ENCODE measurements around the gene AIG1. TPM values are rescaled to one million over a fixed set of nuclear protein-coding genes. Genes with fewer than 3 reads are reported as not detected.
A peak's percentile ranks its signal among the peaks of the same experiment; 100 is the strongest.
"Not testable (repeated sequence)": the region's sequence is repeated elsewhere in the genome, so short reads cannot be mapped to it uniquely, and the experiment has no call there.

Gene AIG1
- total RNA-seq, 8 experiments from 2014 or later: 21.8 to 73.5 (median 29.5) TPM

GRCh38 chr6:143333749-143334520 is 273.2 kb downstream of the AIG1 start:
- WGBS, 10 experiments: 80 to 100% (median 96%) methylated on average over 1 to 7 of the region's 7 CpGs
- Histone ChIP-seq H3K4me1 (replicated peaks in 1 of 2) (no peaks in the 10 kb centered on the region), H3K27ac (no peak overlapping the region), H3K4me3 (no peak overlapping the region)
- in situ Hi-C loops (cut with MboI; ENCODE audit: low pct_unique_long_range_greater_than_20kb in 2 of 9, low sequenced_read_pairs in 9 of 9, unreplicated experiment in 9 of 9): no loop called here
- no peak for ATAC-seq (replicated peaks in 6 of 8)

GRCh38 chr6:143335865-143336264 is 275.2 kb downstream of the AIG1 start:
- in situ Hi-C loops (cut with MboI; ENCODE audit: low pct_unique_long_range_greater_than_20kb in 2 of 9, low sequenced_read_pairs in 9 of 9, unreplicated experiment in 9 of 9): no loop called here
- 83 to 100% (median 89%) methylated on average over 1 to 2 of the region's 2 CpGs; no CpG with 5 or more reads in 2 of the 10 experiments for WGBS, 10 experiments
- H3K4me1 ChIP-seq (replicated peaks in 1 of 2): no peaks in the 10 kb centered on the region
- ATAC-seq (replicated peaks in 6 of 8): no peak
- H3K4me3 ChIP-seq: no peak overlapping the region
- H3K27ac ChIP-seq: no peak overlapping the region

- Histone ChIP-seq H3K4me3 (no peak overlapping the region), H3K4me1 (replicated peaks in 1 of 2) (no peaks in the 10 kb centered on the region), H3K27ac (no peak overlapping the region)
- in situ Hi-C loops (cut with MboI; ENCODE audit: low pct_unique_long_range_greater_than_20kb in 2 of 9, low sequenced_read_pairs in 9 of 9, unreplicated experiment in 9 of 9): no loop called here
- 20 to 100% (median 70%) methylated on average over 1 to 3 of the region's 4 CpGs; no CpG with 5 or more reads in 2 of the 10 experiments for WGBS, 10 experiments
- ATAC-seq (replicated peaks in 6 of 8): peak in 2 of 8 experiments; percentile 61
Observed at GRCh38 chr6:143336446-143337152, 275.9 kb downstream of the AIG1 start.

DNA sequence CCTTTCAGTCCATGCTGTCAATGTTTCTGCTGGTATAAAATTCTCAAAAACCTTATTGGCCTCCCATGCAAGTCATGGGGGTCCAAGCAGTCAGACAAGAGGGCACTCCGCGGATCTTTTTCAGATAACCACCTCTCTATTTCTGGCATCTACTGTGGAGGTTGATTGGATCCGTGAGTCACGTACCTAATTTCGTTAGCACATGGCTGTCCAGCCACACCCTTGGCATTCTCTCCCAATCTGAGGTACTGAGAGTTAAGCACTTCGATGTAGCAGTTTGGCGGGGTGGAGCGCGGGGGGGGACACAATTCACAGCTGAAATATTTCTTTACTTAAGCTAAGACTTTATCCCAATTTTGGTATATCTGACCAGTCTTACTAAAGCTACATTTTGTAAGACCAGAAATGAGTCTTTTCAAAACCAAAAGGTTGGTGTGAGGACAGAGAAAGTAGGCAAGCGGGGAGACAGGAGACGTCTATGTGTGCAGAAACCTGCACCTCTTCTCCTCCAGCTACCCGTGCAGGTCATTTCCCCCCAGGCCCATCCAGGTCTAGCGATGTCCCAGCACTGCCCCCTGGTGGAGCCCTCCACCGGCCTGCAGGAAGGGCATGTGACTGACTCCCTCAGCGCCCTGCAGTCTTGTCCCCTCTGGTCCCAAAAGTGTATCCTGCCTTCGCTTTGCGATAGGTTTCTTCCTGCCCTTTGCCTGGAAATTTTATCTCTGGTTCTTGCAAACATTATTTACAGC is 276.7 kb downstream of the AIG1 start:
- Histone ChIP-seq H3K4me1 (replicated peaks in 1 of 2) (no peaks in the 10 kb centered on the region), H3K4me3 (no peak overlapping the region), H3K27ac (no peak overlapping the region)
- in situ Hi-C loops (cut with MboI; ENCODE audit: low pct_unique_long_range_greater_than_20kb in 2 of 9, low sequenced_read_pairs in 9 of 9, unreplicated experiment in 9 of 9): no loop called here
- no peak for ATAC-seq (replicated peaks in 6 of 8)
- WGBS, 10 experiments: 80 to 96% (median 91%) methylated on average over 1 to 8 of the region's 17 CpGs; no CpG with 5 or more reads in 3 of the 10 experiments

GRCh38 chr6:143339223-143339622 is 278.5 kb downstream of the AIG1 start:
- ATAC-seq (replicated peaks in 6 of 8): peak in 3 of 8 experiments; percentile 52 to 87 (median 82)
- Histone ChIP-seq H3K4me3 (no peak overlapping the region), H3K4me1 (replicated peaks in 1 of 2) (no peaks in the 10 kb centered on the region), H3K27ac (no peak overlapping the region)
- in situ Hi-C loops (cut with MboI; ENCODE audit: low pct_unique_long_range_greater_than_20kb in 2 of 9, low sequenced_read_pairs in 9 of 9, unreplicated experiment in 9 of 9): no loop called here

DNA sequence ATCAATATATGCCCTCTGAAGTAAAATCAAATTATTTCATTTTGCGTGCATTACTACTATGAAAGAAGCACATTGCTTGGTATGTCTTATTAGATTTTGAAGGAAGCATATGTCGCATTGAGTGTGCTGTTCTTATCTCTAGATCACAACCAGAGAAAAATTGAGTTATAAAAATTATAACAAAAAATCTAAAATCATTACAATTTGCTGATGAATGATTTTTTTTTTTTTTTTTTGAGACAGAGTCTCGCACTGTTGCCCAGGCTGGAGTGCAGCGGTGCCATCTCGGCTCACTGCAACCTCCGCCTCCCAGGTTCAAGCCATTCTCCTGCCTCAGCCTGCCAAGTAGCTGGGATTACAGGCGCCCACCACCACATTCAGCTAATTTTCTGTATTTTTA is 284.8 kb downstream of the AIG1 start:
- H3K4me3 ChIP-seq; H3K27ac ChIP-seq; H3K4me1 ChIP-seq (replicated peaks in 1 of 2); in situ Hi-C loops (cut with MboI; ENCODE audit: low pct_unique_long_range_greater_than_20kb in 2 of 9, low sequenced_read_pairs in 9 of 9, unreplicated experiment in 9 of 9); ATAC-seq (replicated peaks in 6 of 8): not testable (repeated sequence)
- 85 to 100% (median 96%) methylated on average over 1 to 6 of the region's 7 CpGs for WGBS, 10 experiments

DNA sequence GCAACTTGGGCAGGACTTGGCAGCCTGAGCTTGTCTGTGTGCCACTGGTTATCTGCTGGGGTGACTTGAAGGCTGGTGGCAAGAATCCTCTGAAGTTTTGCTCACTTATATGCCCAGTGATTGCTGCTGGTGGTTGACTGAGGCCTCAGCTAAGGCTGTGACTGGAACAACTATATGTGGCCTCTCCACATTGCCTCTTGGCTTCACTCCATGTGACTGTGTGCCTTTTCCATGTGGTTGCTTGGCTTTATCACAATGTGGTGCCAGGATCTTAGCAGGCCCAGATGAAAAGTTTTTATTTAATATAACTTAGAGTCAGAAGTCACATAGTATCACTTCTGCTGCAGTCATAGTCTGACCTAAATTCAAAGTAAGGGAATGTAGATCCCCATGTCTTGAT is 285.3 kb downstream of the AIG1 start:
- in situ Hi-C loops (cut with MboI; ENCODE audit: low pct_unique_long_range_greater_than_20kb in 2 of 9, low sequenced_read_pairs in 9 of 9, unreplicated experiment in 9 of 9): no loop called here
- no peaks in the 10 kb centered on the region for H3K4me1 ChIP-seq (replicated peaks in 1 of 2)
- H3K4me3 ChIP-seq: no peak overlapping the region
- no peak overlapping the region for H3K27ac ChIP-seq
- no peak for ATAC-seq (replicated peaks in 6 of 8)

- WGBS, 10 experiments: 45 to 100% (median 68%) methylated on average over 1 of the region's 1 CpG; no CpG with 5 or more reads in 2 of the 10 experiments
- no peak overlapping the region for H3K27ac ChIP-seq
- H3K4me1 ChIP-seq (replicated peaks in 1 of 2): no peaks in the 10 kb centered on the region
- ATAC-seq (replicated peaks in 6 of 8): no peak
- in situ Hi-C loops (cut with MboI; ENCODE audit: low pct_unique_long_range_greater_than_20kb in 2 of 9, low sequenced_read_pairs in 9 of 9, unreplicated experiment in 9 of 9): no loop called here
- no peak overlapping the region for H3K4me3 ChIP-seq
Observed at GRCh38 chr6:143348531-143348930, 287.8 kb downstream of the AIG1 start.

- ATAC-seq (replicated peaks in 6 of 8): no peak
- Histone ChIP-seq H3K27ac (no peak overlapping the region), H3K4me1 (replicated peaks in 1 of 2) (no peaks in the 10 kb centered on the region), H3K4me3 (no peak overlapping the region)
- in situ Hi-C loops (cut with MboI; ENCODE audit: low pct_unique_long_range_greater_than_20kb in 2 of 9, low sequenced_read_pairs in 9 of 9, unreplicated experiment in 9 of 9): no loop called here
- WGBS, 10 experiments: 60 to 100% (median 92%) methylated on average over 1 of the region's 1 CpG; no CpG with 5 or more reads in 6 of the 10 experiments
Observed at GRCh38 chr6:143349530-143349929, 288.8 kb downstream of the AIG1 start.

GRCh38 chr6:143356101-143356880 is 295.6 kb downstream of the AIG1 start:
- no peaks in the 10 kb centered on the region for H3K4me1 ChIP-seq (replicated peaks in 1 of 2)
- peak in 1 of 8 experiments; percentile 23 for ATAC-seq (replicated peaks in 6 of 8)
- H3K4me3 ChIP-seq: no peak overlapping the region
- 0 to 100% (median 61%) methylated on average over 1 to 3 of the region's 3 CpGs for WGBS, 10 experiments
- H3K27ac ChIP-seq: no peak overlapping the region
- in situ Hi-C loops (cut with MboI; ENCODE audit: low pct_unique_long_range_greater_than_20kb in 2 of 9, low sequenced_read_pairs in 9 of 9, unreplicated experiment in 9 of 9): no loop called here

- in situ Hi-C loops (cut with MboI; ENCODE audit: low pct_unique_long_range_greater_than_20kb in 2 of 9, low sequenced_read_pairs in 9 of 9, unreplicated experiment in 9 of 9): no loop called here
- ATAC-seq (replicated peaks in 6 of 8): no peak
- Histone ChIP-seq H3K27ac (no peak overlapping the region), H3K4me1 (replicated peaks in 1 of 2) (no peaks in the 10 kb centered on the region), H3K4me3 (no peak overlapping the region)
Observed at GRCh38 chr6:143357152-143357551, 296.5 kb downstream of the AIG1 start.

DNA sequence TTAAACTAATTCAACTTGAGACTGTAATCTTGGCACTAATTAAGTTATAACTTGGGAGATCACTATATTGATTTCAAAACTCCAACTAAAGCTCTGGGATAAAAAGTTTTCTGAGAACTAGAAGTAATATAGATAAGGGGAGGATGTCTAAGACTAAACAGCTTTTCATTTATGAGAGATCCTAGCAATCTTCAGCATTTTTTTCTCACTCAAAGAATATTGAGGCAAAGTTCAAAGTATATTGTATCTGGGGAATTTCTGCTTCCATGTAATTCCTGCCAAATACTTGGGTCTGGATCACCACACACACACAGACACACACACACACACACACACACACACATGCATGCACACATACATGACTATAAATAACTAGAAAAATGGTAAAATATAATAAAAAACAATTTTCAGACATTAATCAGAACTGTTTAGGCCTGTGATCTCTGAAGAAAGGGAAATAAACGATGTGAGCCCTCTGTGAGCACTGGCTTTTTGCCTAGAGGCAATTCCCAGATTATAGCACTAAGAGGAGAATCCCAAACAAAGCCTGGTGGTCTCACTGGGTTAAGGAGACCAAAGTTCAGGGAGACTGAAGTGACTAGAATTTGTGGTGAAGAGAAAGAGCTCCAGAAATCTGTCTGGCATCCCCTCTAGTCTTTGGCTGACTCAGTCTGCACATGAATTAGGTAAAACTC is 297.0 kb downstream of the AIG1 start:
- Histone ChIP-seq H3K27ac (no peak overlapping the region), H3K4me3 (no peak overlapping the region), H3K4me1 (replicated peaks in 1 of 2) (no peaks in the 10 kb centered on the region)
- ATAC-seq (replicated peaks in 6 of 8): no peak
- 0 to 100% (median 46%) methylated on average over 1 of the region's 1 CpG; no CpG with 5 or more reads in 4 of the 10 experiments for WGBS, 10 experiments
- in situ Hi-C loops (cut with MboI; ENCODE audit: low pct_unique_long_range_greater_than_20kb in 2 of 9, low sequenced_read_pairs in 9 of 9, unreplicated experiment in 9 of 9): no loop called here

All from motor neuron (in vitro differentiated cells).